ENCODE data around the gene NPIPB8.
"Not testable (repeated sequence)": the region's sequence is repeated elsewhere in the genome, so short reads cannot be mapped to it uniquely, and the experiment has no call there.

NPIPB8 gene

GRCh38 chr16:28636093-28636823 is 1.6 kb upstream of the NPIPB8 start:
- DNase-seq = peak; percentile 51

GRCh38 chr16:28638359-28638758 is 494 bp downstream of the NPIPB8 start:
- not testable (repeated sequence) for DNase-seq

- not testable (repeated sequence) for DNase-seq
These were observed 2.1 kb downstream of the NPIPB8 start for GRCh38 chr16:28639959-28640358.

GRCh38 chr16:28666264-28666663 is 28.4 kb downstream of the NPIPB8 start:
- DNase-seq = not testable (repeated sequence)

- not testable (repeated sequence) for DNase-seq
These were observed 29.6 kb downstream of the NPIPB8 start for GRCh38 chr16:28667480-28667879.

GRCh38 chr16:28668199-28668598 is 30.3 kb downstream of the NPIPB8 start:
- not testable (repeated sequence) for DNase-seq

GRCh38 chr16:28688327-28688952 is 50.6 kb downstream of the NPIPB8 start:
- DNase-seq = not testable (repeated sequence)

GRCh38 chr16:28689425-28689824 is 51.6 kb downstream of the NPIPB8 start:
- DNase-seq = not testable (repeated sequence)

- DNase-seq = not testable (repeated sequence)
These were observed 53.9 kb downstream of the NPIPB8 start for GRCh38 chr16:28691722-28692121.

- DNase-seq = not testable (repeated sequence)
These were observed 55.5 kb downstream of the NPIPB8 start for GRCh38 chr16:28693257-28693950.

- not testable (repeated sequence) for DNase-seq
These were observed 61.9 kb downstream of the NPIPB8 start for GRCh38 chr16:28699792-28700191.

GRCh38 chr16:28700349-28700748 is 62.5 kb downstream of the NPIPB8 start:
- not testable (repeated sequence) for DNase-seq

GRCh38 chr16:28701384-28701783 is 63.5 kb downstream of the NPIPB8 start:
- not testable (repeated sequence) for DNase-seq

- DNase-seq = not testable (repeated sequence)
These were observed 66.4 kb downstream of the NPIPB8 start for GRCh38 chr16:28704246-28704645.

Data from fibroblast of skin of right quadriceps (primary cell).